Measurements from ENCODE around the gene FAM83B. TPM values are rescaled to one million over a fixed set of nuclear protein-coding genes. Genes with fewer than 3 reads are reported as not detected.

Gene FAM83B
- total and polyA plus RNA-seq, 2 of the 13 experiments (the other 11 are each of a cell fraction or from before 2014, with no cell fraction given) = not detected

- no peak for TF ChIP-seq ZNF558 (CRISPR knock-in tag; IDR thresholded peaks at IDR 0.05; ENCODE audit: borderline replicate concordance)
- TF ChIP-seq FOXO4 (CRISPR knock-in tag; conservative IDR thresholded peaks at IDR 0.05) = no peak
- TF ChIP-seq PBX2 (CRISPR knock-in tag; IDR thresholded peaks at IDR 0.05) = no peak
- no peak for TF ChIP-seq KAT7 (CRISPR knock-in tag; IDR thresholded peaks at IDR 0.05; ENCODE audit: borderline replicate concordance)
- no peak for TF ChIP-seq ZNF224 (CRISPR knock-in tag; IDR thresholded peaks at IDR 0.05)
- no peak for TF ChIP-seq GPN1 (CRISPR knock-in tag; IDR thresholded peaks at IDR 0.05; ENCODE audit: borderline replicate concordance)
Observed at GRCh38 chr6:54893818-54894217, 47.2 kb downstream of the FAM83B start (continued).

- Histone ChIP-seq H3K4me3 (replicated peaks in 1 of 3; ENCODE audit: insufficient read depth in 1 of 3, low read depth in 2 of 3, low read length in 3 of 3) (no peak overlapping the region), H3K36me3 (replicated peaks in 1 of 2; ENCODE audit: control insufficient read depth in 1 of 2, insufficient read depth in 2 of 2, low read length in 2 of 2) (no peaks in the 10 kb centered on the region), H2AFZ (ENCODE audit: low read length) (no peak overlapping the region), H3K4me2 (ENCODE audit: low read depth, low read length) (no peak overlapping the region), H3K9ac (ENCODE audit: insufficient read depth, low read depth, low read length) (no peak overlapping the region), H3K79me2 (ENCODE audit: insufficient read depth, low read length) (no peaks in the 10 kb centered on the region), H3K9me3 (ENCODE audit: low read length) (no peaks in the 10 kb centered on the region), H3K27ac (ENCODE audit: extremely low read length, insufficient read depth, low read length) (no peak overlapping the region), H3K27me3 (ENCODE audit: control insufficient read depth in 1 of 2, insufficient read depth in 2 of 2, low read length in 2 of 2) (no peaks in the 10 kb centered on the region), H3K4me1 (ENCODE audit: insufficient read depth, low read length) (no peaks in the 10 kb centered on the region), H4K20me1 (ENCODE audit: insufficient read depth, low read length) (no peaks in the 10 kb centered on the region)
- intact Hi-C loops (cut with micrococcal nuclease; ENCODE audit: unreplicated experiment) = no loop called here
- in situ Hi-C loops (cut with HindIII; ENCODE audit: extremely low pct_ligation_motif_present, low pct_unique_long_range_greater_than_20kb) = no loop called here
- ATAC-seq = no peak
- WGBS (ENCODE audit: low lambda C conversion rate) = under 1% methylated on average over 3 of the region's 3 CpGs
- POLR2A ChIA-PET = no interaction called here
- TF ChIP-seq ZNF501 (CRISPR knock-in tag; IDR thresholded peaks at IDR 0.05) = no peak
- no peak for TF ChIP-seq JARID2 (CRISPR knock-in tag; IDR thresholded peaks at IDR 0.05; ENCODE audit: insufficient replicate concordance)
- no peak for TF ChIP-seq SP4 (CRISPR knock-in tag; IDR thresholded peaks at IDR 0.05)
- no peak for FAIRE-seq
- no TSS peak for BruUV-seq (replicated peaks)
- CTCF ChIA-PET (ENCODE audit: low intra/inter-chr PET ratio, low total read pairs) = no interaction called here
- no peak for DNase-seq (ENCODE audit: low spot score)
Observed at GRCh38 chr6:54896302-54896701, 49.7 kb downstream of the FAM83B start.

Data from HepG2 (cell line).